NB4 (cell line): ENCODE data around the gene GMPPB.

Experiments
- MYC ChIP-seq: IDR thresholded peaks from 2 replicates; pipeline ENCODE4 v1.6.1; 2011; ENCODE audit warnings: low read depth, low read length
- POLR2A ChIP-seq: IDR thresholded peaks from 2 replicates; pipeline ENCODE4 v1.6.1; 2011; ENCODE audit warnings: mild to moderate bottlenecking; ENCODE audit not compliant: insufficient read length; ENCODE audit errors: extremely low read depth
- TF ChIP-seq, protein P1 (sequence below): IDR thresholded peaks from one replicate; pipeline ENCODE4 v1.5.1; 2012; ENCODE audit warnings: low read depth, low read length

DNA sequence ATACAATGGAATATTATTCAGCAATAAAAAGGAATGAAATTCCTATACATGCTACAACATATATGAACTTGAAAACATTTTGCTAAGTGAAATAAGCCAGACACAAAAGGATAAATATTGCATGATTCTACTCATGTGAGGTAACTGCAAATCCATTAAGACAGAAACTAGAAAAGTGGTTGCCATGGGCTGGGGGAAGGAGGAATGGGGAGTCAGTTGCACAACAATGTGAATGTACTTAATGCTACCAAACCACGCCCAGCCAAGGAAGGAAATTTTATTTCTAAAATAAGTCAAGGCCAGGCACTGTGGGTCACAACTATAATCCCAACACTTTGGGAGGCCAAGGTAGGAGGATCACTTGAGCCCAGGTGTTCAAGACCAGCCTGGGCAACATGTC lies 9.8 kb upstream of the GMPPB start:
- TF ChIP-seq, protein P1, sequence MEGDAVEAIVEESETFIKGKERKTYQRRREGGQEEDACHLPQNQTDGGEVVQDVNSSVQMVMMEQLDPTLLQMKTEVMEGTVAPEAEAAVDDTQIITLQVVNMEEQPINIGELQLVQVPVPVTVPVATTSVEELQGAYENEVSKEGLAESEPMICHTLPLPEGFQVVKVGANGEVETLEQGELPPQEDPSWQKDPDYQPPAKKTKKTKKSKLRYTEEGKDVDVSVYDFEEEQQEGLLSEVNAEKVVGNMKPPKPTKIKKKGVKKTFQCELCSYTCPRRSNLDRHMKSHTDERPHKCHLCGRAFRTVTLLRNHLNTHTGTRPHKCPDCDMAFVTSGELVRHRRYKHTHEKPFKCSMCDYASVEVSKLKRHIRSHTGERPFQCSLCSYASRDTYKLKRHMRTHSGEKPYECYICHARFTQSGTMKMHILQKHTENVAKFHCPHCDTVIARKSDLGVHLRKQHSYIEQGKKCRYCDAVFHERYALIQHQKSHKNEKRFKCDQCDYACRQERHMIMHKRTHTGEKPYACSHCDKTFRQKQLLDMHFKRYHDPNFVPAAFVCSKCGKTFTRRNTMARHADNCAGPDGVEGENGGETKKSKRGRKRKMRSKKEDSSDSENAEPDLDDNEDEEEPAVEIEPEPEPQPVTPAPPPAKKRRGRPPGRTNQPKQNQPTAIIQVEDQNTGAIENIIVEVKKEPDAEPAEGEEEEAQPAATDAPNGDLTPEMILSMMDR, result no peak
- TF ChIP-seq POLR2A (no peak), MYC (no peak)
